ENCODE results near the gene STX4.

The STX4 gene

DNA sequence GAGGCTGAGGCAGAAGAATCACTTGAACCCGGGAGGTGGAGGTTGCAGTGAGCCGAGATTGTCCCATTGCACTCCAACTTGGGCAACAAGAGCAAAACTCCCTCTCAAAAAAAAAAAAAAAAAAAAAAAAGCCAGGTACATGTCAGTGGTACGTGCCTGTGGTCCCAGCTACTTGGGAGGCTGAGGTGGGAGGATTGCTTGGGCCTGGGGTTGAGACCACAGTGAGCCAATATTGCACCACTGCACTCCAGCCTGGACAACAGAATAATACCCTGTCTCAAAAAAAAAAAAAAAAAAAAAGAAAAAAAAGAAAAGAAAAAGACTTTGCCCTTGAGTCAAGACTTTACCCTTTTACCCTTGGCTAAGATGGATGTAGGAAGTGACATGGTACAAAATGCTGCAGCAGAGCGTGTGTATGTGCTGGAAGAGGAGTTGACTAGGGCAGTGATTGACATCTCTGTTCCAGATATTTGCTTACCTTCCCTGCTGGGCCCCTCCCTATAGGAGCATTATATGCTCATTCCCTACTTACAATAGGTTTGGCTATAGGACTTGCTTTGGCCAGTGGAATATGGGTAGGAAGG, 10.6 kb downstream of the STX4 start:
- no peak overlapping the region for H3K4me3 ChIP-seq (ENCODE audit: low read depth, low read length)
- TF ChIP-seq, protein P1, sequence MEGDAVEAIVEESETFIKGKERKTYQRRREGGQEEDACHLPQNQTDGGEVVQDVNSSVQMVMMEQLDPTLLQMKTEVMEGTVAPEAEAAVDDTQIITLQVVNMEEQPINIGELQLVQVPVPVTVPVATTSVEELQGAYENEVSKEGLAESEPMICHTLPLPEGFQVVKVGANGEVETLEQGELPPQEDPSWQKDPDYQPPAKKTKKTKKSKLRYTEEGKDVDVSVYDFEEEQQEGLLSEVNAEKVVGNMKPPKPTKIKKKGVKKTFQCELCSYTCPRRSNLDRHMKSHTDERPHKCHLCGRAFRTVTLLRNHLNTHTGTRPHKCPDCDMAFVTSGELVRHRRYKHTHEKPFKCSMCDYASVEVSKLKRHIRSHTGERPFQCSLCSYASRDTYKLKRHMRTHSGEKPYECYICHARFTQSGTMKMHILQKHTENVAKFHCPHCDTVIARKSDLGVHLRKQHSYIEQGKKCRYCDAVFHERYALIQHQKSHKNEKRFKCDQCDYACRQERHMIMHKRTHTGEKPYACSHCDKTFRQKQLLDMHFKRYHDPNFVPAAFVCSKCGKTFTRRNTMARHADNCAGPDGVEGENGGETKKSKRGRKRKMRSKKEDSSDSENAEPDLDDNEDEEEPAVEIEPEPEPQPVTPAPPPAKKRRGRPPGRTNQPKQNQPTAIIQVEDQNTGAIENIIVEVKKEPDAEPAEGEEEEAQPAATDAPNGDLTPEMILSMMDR (IDR thresholded peaks at IDR 0.05; ENCODE audit: borderline replicate concordance, insufficient read depth, low read depth, low read length): no peak

DNA sequence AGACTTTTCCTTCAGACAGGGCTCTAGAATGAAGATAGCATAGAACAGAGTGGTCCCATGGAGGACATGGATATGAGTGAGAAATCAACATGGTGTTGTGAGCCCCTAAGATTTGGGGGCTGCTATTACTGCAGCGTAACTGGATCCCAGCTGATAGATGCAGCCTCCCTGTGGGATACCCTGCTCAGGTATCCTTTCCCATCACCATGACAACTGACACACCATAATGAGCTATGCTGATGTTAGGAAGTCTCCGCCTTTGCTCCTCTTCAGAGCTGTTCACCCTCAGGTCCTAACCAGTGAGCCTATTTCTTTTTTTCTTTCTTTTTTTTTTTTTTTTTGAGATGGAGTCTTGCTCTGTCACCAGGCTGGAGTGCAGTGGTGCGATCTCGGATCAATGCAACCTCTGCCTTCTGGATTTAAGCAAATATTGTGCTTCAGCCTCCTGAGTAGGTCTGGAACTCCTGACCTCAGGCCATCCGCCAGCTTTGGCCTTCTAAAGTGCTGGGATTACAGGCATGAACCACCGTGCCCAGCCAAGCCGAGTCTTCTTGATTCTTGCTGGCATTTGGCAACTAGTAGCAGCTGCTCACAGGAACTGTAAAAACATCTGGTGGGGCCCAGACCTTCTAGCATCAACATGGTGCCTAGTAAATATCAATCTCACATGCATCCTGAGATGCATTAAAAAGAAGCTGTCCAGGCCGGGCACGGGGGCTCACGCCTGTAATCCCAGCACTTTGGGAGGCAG, 17.1 kb downstream of the STX4 start:
- no peak overlapping the region for H3K4me3 ChIP-seq (ENCODE audit: low read depth, low read length)
- TF ChIP-seq, protein P1 (IDR thresholded peaks at IDR 0.05; ENCODE audit: borderline replicate concordance, insufficient read depth, low read depth, low read length): no peak

DNA sequence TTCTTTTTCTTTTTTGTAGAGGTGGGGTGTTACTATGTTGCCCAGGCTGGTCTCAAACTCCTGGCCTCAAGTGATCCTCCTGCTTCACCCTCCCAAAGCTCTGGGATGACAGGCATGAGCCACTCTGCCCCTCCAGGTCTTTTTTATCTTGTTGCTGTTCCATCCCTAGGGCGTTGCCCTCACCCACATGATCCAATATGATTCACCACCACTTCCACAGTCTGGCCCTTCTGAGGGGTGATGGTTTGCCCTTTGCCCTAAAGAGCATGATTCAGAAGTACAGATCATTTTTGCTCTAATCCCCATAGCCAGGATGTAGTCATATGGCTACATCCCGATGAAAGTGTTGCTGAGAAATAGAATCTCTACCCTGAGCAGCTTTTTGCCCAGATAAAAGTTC, 18.8 kb downstream of the STX4 start:
- no peak overlapping the region for H3K4me3 ChIP-seq (ENCODE audit: low read depth, low read length)
- TF ChIP-seq, protein P1 (IDR thresholded peaks at IDR 0.05; ENCODE audit: borderline replicate concordance, insufficient read depth, low read depth, low read length): no peak

DNA sequence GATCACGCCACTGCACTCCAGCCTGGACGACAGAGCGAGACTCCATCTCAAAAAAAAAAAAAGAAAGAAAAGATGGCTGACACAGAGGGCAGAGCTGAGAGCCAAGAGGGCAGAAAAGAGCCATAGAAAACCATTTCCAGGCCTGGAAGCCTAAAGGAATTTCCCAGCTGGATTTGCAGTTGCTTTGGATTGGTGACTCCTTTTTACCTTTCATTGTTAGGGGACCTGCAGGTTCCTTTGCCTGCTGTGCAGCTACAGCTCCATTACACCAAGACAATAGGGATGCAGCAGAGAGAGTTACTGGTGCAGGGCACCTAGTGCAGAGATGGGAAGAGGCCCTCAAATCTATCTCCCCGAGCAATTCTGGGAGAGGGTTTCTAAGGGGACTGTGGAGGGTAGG, 22.3 kb downstream of the STX4 start:
- TF ChIP-seq, protein P1 (IDR thresholded peaks at IDR 0.05; ENCODE audit: borderline replicate concordance, insufficient read depth, low read depth, low read length): no peak
- no peak overlapping the region for H3K4me3 ChIP-seq (ENCODE audit: low read depth, low read length)

DNA sequence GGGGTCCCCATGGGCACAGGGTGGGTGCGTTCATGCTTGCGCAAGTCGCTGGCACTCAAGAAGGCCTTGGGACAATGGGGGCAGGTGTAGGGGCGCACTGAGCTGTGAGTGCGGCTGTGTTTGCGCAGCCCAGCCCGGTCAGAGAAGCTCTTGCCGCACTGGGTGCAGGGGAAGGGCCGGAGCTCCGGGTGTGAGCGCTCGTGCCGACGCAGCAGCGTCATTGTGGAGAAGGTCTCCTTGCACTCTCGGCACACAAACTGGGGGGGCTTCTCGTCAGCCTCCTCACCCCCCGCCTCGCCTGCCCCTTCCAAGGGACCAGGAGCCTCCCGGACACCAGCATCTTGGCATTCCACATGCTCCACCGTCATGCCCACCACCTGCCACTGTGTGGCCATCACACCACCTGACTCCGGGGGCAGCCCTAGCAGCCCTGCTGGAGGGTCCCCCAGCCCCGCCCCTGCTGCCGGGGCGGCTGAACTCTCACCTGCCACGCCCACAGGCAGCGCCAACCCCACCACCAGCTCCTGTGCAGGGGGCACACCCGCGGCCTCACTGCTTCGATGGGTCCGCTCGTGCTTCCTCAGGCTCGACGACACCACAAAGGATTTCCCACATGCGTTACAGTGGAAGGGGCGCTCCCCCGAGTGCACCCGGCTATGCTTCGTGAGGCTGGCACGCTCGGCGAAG, 27.9 kb downstream of the STX4 start:
- TF ChIP-seq, protein P1 (IDR thresholded peaks at IDR 0.05; ENCODE audit: borderline replicate concordance, insufficient read depth, low read depth, low read length): no peak

DNA sequence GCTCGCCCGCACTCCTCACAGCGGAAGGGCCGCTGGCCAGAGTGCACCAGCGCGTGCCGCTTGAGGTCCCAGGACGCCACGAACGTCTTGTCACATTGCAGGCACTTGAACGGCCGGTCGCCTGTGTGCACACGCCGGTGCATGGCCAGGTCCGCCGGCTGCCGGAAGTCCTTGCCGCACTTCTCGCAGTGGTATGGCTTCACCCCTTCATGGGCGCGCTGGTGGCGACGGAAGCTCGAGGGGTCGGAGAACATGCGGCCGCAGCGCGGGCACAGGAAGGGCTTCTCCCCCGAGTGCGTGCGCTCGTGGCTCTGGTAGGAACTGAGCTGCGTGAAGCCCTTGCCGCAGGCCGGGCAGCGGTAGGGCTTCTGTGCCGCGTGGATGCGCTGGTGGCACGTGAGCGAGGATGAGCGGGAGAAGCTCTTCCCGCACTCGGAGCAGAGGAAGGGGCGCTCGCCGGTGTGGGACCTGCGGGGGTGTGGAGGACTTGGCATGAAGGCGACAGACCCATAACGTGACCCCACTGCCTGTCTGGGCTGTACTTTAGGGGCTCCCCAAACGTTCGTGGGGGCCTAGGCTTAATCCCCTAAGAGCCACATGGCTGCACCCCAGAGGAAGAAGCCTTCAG, 28.6 kb downstream of the STX4 start:
- no peak overlapping the region for H3K4me3 ChIP-seq (ENCODE audit: low read depth, low read length)
- TF ChIP-seq, protein P1 (IDR thresholded peaks at IDR 0.05; ENCODE audit: borderline replicate concordance, insufficient read depth, low read depth, low read length): no peak

More for the DNA sequence above, 27.9 kb downstream of the STX4 start:
- H3K4me3 ChIP-seq (ENCODE audit: low read depth, low read length): no peak overlapping the region
